ENCODE data around the gene DZIP1L.

DNA sequence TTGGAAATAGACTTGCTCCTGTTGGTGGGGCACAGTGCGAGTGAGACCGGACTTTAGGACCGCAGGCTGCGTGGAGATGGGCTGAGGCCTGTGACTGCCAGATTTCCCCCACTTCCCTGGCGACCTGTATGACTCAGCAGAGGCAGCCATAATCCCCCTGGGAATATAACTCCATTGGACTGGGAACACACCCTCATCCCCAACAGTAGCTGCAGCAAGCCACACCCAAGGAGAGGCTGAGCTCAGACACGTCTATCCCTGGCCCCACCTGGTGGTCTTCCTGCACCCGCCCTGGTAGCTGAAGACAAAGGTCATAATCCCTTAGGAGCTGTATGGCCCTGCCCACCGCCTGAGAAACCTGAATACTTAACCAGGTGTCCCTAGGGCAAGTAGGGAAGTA, 42.6 kb downstream of the DZIP1L start:
- TF ChIP-seq, protein P1, sequence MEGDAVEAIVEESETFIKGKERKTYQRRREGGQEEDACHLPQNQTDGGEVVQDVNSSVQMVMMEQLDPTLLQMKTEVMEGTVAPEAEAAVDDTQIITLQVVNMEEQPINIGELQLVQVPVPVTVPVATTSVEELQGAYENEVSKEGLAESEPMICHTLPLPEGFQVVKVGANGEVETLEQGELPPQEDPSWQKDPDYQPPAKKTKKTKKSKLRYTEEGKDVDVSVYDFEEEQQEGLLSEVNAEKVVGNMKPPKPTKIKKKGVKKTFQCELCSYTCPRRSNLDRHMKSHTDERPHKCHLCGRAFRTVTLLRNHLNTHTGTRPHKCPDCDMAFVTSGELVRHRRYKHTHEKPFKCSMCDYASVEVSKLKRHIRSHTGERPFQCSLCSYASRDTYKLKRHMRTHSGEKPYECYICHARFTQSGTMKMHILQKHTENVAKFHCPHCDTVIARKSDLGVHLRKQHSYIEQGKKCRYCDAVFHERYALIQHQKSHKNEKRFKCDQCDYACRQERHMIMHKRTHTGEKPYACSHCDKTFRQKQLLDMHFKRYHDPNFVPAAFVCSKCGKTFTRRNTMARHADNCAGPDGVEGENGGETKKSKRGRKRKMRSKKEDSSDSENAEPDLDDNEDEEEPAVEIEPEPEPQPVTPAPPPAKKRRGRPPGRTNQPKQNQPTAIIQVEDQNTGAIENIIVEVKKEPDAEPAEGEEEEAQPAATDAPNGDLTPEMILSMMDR (IDR thresholded peaks at IDR 0.05), result no peak
- TF ChIP-seq POLR2A (IDR thresholded peaks at IDR 0.05) (no peak), EP300 (IDR thresholded peaks at IDR 0.05) (no peak), POLR2AphosphoS5 (IDR thresholded peaks at IDR 0.05) (no peak)
